ENCODE measurements around the gene TUT1.
"Not testable (repeated sequence)": the region's sequence is repeated elsewhere in the genome, so short reads cannot be mapped to it uniquely, and the experiment has no call there.

The TUT1 gene

GRCh38 chr11:62555464-62556107 is 35.7 kb downstream of the TUT1 start:
- no peak for DNase-seq

- DNase-seq = no peak
Observed at GRCh38 chr11:62554387-62555167, 36.7 kb downstream of the TUT1 start.

GRCh38 chr11:62553839-62554361 is 37.4 kb downstream of the TUT1 start:
- DNase-seq = no peak

- no peak for DNase-seq
Observed at GRCh38 chr11:62553080-62553838, 38.1 kb downstream of the TUT1 start.

- DNase-seq = no peak
Observed at GRCh38 chr11:62552485-62553079, 38.7 kb downstream of the TUT1 start.

GRCh38 chr11:62550478-62550877 is 40.8 kb downstream of the TUT1 start:
- not testable (repeated sequence) for DNase-seq

GRCh38 chr11:62548545-62549335 is 42.6 kb downstream of the TUT1 start:
- DNase-seq = no peak

GRCh38 chr11:62547691-62548281 is 43.5 kb downstream of the TUT1 start:
- no peak for DNase-seq

- no peak for DNase-seq
Observed at GRCh38 chr11:62546929-62547625, 44.2 kb downstream of the TUT1 start.

GRCh38 chr11:62546244-62546928 is 44.9 kb downstream of the TUT1 start, which contains the start of gene AHNAK:
TSS of gene AHNAK (minus strand) at chr11:62546806. CDS start at chr11:62536098, 10,708 bp downstream.
- peak; percentile 60 for DNase-seq

GRCh38 chr11:62545437-62546243 is 45.7 kb downstream of the TUT1 start:
- peak; percentile 60 for DNase-seq

- no peak for DNase-seq
Observed at GRCh38 chr11:62544581-62545436, 46.5 kb downstream of the TUT1 start.

- no peak for DNase-seq
Observed at GRCh38 chr11:62543680-62544444, 47.5 kb downstream of the TUT1 start.

- DNase-seq = peak; percentile 76
Observed at GRCh38 chr11:62542750-62543567, 48.4 kb downstream of the TUT1 start.

- DNase-seq = no peak
Observed at GRCh38 chr11:62542111-62542745, 49.1 kb downstream of the TUT1 start.
